ENCODE results near the gene IL10RB.

The IL10RB gene

GRCh38 chr21:33265664-33266049, 510 bp upstream of the IL10RB start:
- DNase-seq (ENCODE audit: low read depth in 1 of 2, low spot score in 1 of 2), result no peak

- no peak for DNase-seq (ENCODE audit: low read depth in 1 of 2, low spot score in 1 of 2)
These were observed 595 bp downstream of the IL10RB start for GRCh38 chr21:33266789-33267135.

- no peak for DNase-seq (ENCODE audit: low read depth in 1 of 2, low spot score in 1 of 2)
These were observed 1.1 kb downstream of the IL10RB start for GRCh38 chr21:33267250-33267649.

GRCh38 chr21:33268393-33268736, 2.2 kb downstream of the IL10RB start:
- DNase-seq (ENCODE audit: low read depth in 1 of 2, low spot score in 1 of 2), result no peak

GRCh38 chr21:33268737-33269441, 2.7 kb downstream of the IL10RB start:
- DNase-seq (ENCODE audit: low read depth in 1 of 2, low spot score in 1 of 2), result peak in 1 of 2 donors; percentile 17

GRCh38 chr21:33270986-33271385, 4.8 kb downstream of the IL10RB start:
- no peak for DNase-seq (ENCODE audit: low read depth in 1 of 2, low spot score in 1 of 2)

GRCh38 chr21:33273044-33273443, 6.9 kb downstream of the IL10RB start:
- DNase-seq (ENCODE audit: low read depth in 1 of 2, low spot score in 1 of 2), result no peak

GRCh38 chr21:33278721-33279120, 12.6 kb downstream of the IL10RB start:
- no peak for DNase-seq (ENCODE audit: low read depth in 1 of 2, low spot score in 1 of 2)

- DNase-seq (ENCODE audit: low read depth in 1 of 2, low spot score in 1 of 2), result no peak
These were observed 13.2 kb downstream of the IL10RB start for GRCh38 chr21:33279330-33279820.

- no peak for DNase-seq (ENCODE audit: low read depth in 1 of 2, low spot score in 1 of 2)
These were observed 15.0 kb downstream of the IL10RB start for GRCh38 chr21:33281096-33281652.

- DNase-seq (ENCODE audit: low read depth in 1 of 2, low spot score in 1 of 2), result no peak
These were observed 17.0 kb downstream of the IL10RB start for GRCh38 chr21:33283203-33283602.

- no peak for DNase-seq (ENCODE audit: low read depth in 1 of 2, low spot score in 1 of 2)
These were observed 19.9 kb downstream of the IL10RB start for GRCh38 chr21:33286076-33286475.

GRCh38 chr21:33286600-33287456, 20.7 kb downstream of the IL10RB start:
- DNase-seq (ENCODE audit: low read depth in 1 of 2, low spot score in 1 of 2), result no peak

GRCh38 chr21:33289199-33289819, 23.1 kb downstream of the IL10RB start:
- DNase-seq (ENCODE audit: low read depth in 1 of 2, low spot score in 1 of 2), result no peak

- DNase-seq (ENCODE audit: low read depth in 1 of 2, low spot score in 1 of 2), result no peak
These were observed 24.3 kb downstream of the IL10RB start for GRCh38 chr21:33290441-33290840.

GRCh38 chr21:33291686-33292085, 25.5 kb downstream of the IL10RB start:
- no peak for DNase-seq (ENCODE audit: low read depth in 1 of 2, low spot score in 1 of 2)

- no peak for DNase-seq (ENCODE audit: low read depth in 1 of 2, low spot score in 1 of 2)
These were observed 26.6 kb downstream of the IL10RB start for GRCh38 chr21:33292724-33293123.

GRCh38 chr21:33293136-33293535, 27.0 kb downstream of the IL10RB start:
- DNase-seq (ENCODE audit: low read depth in 1 of 2, low spot score in 1 of 2), result no peak

- DNase-seq (ENCODE audit: low read depth in 1 of 2, low spot score in 1 of 2), result no peak
These were observed 27.6 kb downstream of the IL10RB start for GRCh38 chr21:33293811-33294216.

GRCh38 chr21:33296156-33296555, 30.0 kb downstream of the IL10RB start:
- DNase-seq (ENCODE audit: low read depth in 1 of 2, low spot score in 1 of 2), result no peak

- DNase-seq (ENCODE audit: low read depth in 1 of 2, low spot score in 1 of 2), result no peak
These were observed 33.1 kb downstream of the IL10RB start for GRCh38 chr21:33299181-33299752.
